Measurements from ENCODE around the gene NAA80.

- TF ChIP-seq FOXA1 (IDR thresholded peaks at IDR 0.05) = no peak
- no peak for TF ChIP-seq L3MBTL2 (conservative IDR thresholded peaks at IDR 0.05)
- no peak for TF ChIP-seq SP1 (IDR thresholded peaks at IDR 0.05)
Observed at GRCh38 chr3:50246517-50246954, 52.7 kb downstream of the NAA80 start.
